ENCODE data around the gene NYNRIN. TPM values are rescaled to one million over a fixed set of nuclear protein-coding genes. Genes with fewer than 3 reads are reported as not detected.
"Not testable (repeated sequence)": the region's sequence is repeated elsewhere in the genome, so short reads cannot be mapped to it uniquely, and the experiment has no call there.

The NYNRIN gene
- total RNA-seq, 1 experiment from 2014 or later: 3.6 TPM

GRCh38 chr14:24366721-24367513, 31.9 kb upstream of the NYNRIN start:
- Histone ChIP-seq H3K36me3 (replicated peaks; ENCODE audit: control insufficient read depth, insufficient read depth, low read length) (no peaks in the 10 kb centered on the region), H3K27me3 (ENCODE audit: control insufficient read depth, insufficient read depth, low read length) (peaks cover 14% of the 10 kb centered on the region), H3K4me3 (ENCODE audit: insufficient read depth, low read depth, low read length) (peak overlapping the region; percentile 62)
- peak; percentile 87 for DNase-seq

- Histone ChIP-seq H3K36me3 (replicated peaks; ENCODE audit: control insufficient read depth, insufficient read depth, low read length) (no peaks in the 10 kb centered on the region), H3K4me3 (ENCODE audit: insufficient read depth, low read depth, low read length) (peak within 1 kb of the TSS; percentile 69), H3K27me3 (ENCODE audit: control insufficient read depth, insufficient read depth, low read length) (peaks cover 12% of the 10 kb centered on the region)
- peak; percentile 93 for DNase-seq
Measured at GRCh38 chr14:24367514-24368211, 31.1 kb upstream of the NYNRIN start, which contains the start of gene NFATC4. NFATC4 (plus strand) TSS chr14:24368184; CDS start chr14:24368341, 157 bp downstream.

GRCh38 chr14:24368212-24368561, 30.6 kb upstream of the NYNRIN start:
- H3K36me3 ChIP-seq (replicated peaks; ENCODE audit: control insufficient read depth, insufficient read depth, low read length): peaks cover 2% of the 10 kb centered on the region; the same call in 1 of the 2 replicates
- H3K4me3 ChIP-seq (ENCODE audit: insufficient read depth, low read depth, low read length): peak overlapping the region; percentile 69
- H3K27me3 ChIP-seq (ENCODE audit: control insufficient read depth, insufficient read depth, low read length): peaks cover 12% of the 10 kb centered on the region
- DNase-seq: peak; percentile 85

- peak; percentile 96 for DNase-seq
- peak overlapping the region; percentile 69 for H3K4me3 ChIP-seq (ENCODE audit: insufficient read depth, low read depth, low read length)
- H3K27me3 ChIP-seq (ENCODE audit: control insufficient read depth, insufficient read depth, low read length): peaks cover 12% of the 10 kb centered on the region
- peaks cover 3% of the 10 kb centered on the region; the same call in 1 of the 2 replicates for H3K36me3 ChIP-seq (replicated peaks; ENCODE audit: control insufficient read depth, insufficient read depth, low read length)
Measured at GRCh38 chr14:24368562-24369252, 30.1 kb upstream of the NYNRIN start.

- Histone ChIP-seq H3K4me3 (ENCODE audit: insufficient read depth, low read depth, low read length) (no peak overlapping the region; the same call in 1 of the 2 replicates), H3K36me3 (replicated peaks; ENCODE audit: control insufficient read depth, insufficient read depth, low read length) (peaks cover 3% of the 10 kb centered on the region; the same call in 1 of the 2 replicates), H3K27me3 (ENCODE audit: control insufficient read depth, insufficient read depth, low read length) (peaks cover 12% of the 10 kb centered on the region)
- no peak for DNase-seq
Measured at GRCh38 chr14:24369463-24369862, 29.3 kb upstream of the NYNRIN start.

- no peak for DNase-seq
- Histone ChIP-seq H3K4me3 (ENCODE audit: insufficient read depth, low read depth, low read length) (no peak overlapping the region), H3K36me3 (replicated peaks; ENCODE audit: control insufficient read depth, insufficient read depth, low read length) (peaks cover 3% of the 10 kb centered on the region; the same call in 1 of the 2 replicates), H3K27me3 (ENCODE audit: control insufficient read depth, insufficient read depth, low read length) (peaks cover 12% of the 10 kb centered on the region)
Measured at GRCh38 chr14:24369907-24370687, 28.7 kb upstream of the NYNRIN start.

- DNase-seq: no peak
- Histone ChIP-seq H3K36me3 (replicated peaks; ENCODE audit: control insufficient read depth, insufficient read depth, low read length) (peaks cover 3% of the 10 kb centered on the region; the same call in 1 of the 2 replicates), H3K27me3 (ENCODE audit: control insufficient read depth, insufficient read depth, low read length) (peaks cover 12% of the 10 kb centered on the region), H3K4me3 (ENCODE audit: insufficient read depth, low read depth, low read length) (no peak overlapping the region)
Measured at GRCh38 chr14:24370748-24371147, 28.1 kb upstream of the NYNRIN start.

GRCh38 chr14:24371605-24372004, 27.2 kb upstream of the NYNRIN start:
- H3K36me3 ChIP-seq (replicated peaks; ENCODE audit: control insufficient read depth, insufficient read depth, low read length); H3K27me3 ChIP-seq (ENCODE audit: control insufficient read depth, insufficient read depth, low read length); DNase-seq; H3K4me3 ChIP-seq (ENCODE audit: insufficient read depth, low read depth, low read length): not testable (repeated sequence)

- Histone ChIP-seq H3K36me3 (replicated peaks; ENCODE audit: control insufficient read depth, insufficient read depth, low read length) (peaks cover 4% of the 10 kb centered on the region; the same call in 1 of the 2 replicates), H3K27me3 (ENCODE audit: control insufficient read depth, insufficient read depth, low read length) (peaks cover 7% of the 10 kb centered on the region; the same call in 1 of the 2 replicates), H3K4me3 (ENCODE audit: insufficient read depth, low read depth, low read length) (no peak overlapping the region)
- no peak for DNase-seq
Measured at GRCh38 chr14:24372701-24373416, 25.9 kb upstream of the NYNRIN start.

GRCh38 chr14:24376448-24377070, 22.2 kb upstream of the NYNRIN start:
- DNase-seq: peak; percentile 94
- Histone ChIP-seq H3K36me3 (replicated peaks; ENCODE audit: control insufficient read depth, insufficient read depth, low read length) (peaks cover 4% of the 10 kb centered on the region; the same call in 1 of the 2 replicates), H3K27me3 (ENCODE audit: control insufficient read depth, insufficient read depth, low read length) (no peaks in the 10 kb centered on the region), H3K4me3 (ENCODE audit: insufficient read depth, low read depth, low read length) (peak overlapping the region; percentile 31)

- Histone ChIP-seq H3K36me3 (replicated peaks; ENCODE audit: control insufficient read depth, insufficient read depth, low read length) (peaks cover 4% of the 10 kb centered on the region; the same call in 1 of the 2 replicates), H3K4me3 (ENCODE audit: insufficient read depth, low read depth, low read length) (no peak overlapping the region), H3K27me3 (ENCODE audit: control insufficient read depth, insufficient read depth, low read length) (no peaks in the 10 kb centered on the region)
- DNase-seq: peak; percentile 41
Measured at GRCh38 chr14:24377126-24377525, 21.7 kb upstream of the NYNRIN start.

GRCh38 chr14:24377657-24378056, 21.1 kb upstream of the NYNRIN start:
- Histone ChIP-seq H3K36me3 (replicated peaks; ENCODE audit: control insufficient read depth, insufficient read depth, low read length) (peaks cover 4% of the 10 kb centered on the region; the same call in 1 of the 2 replicates), H3K27me3 (ENCODE audit: control insufficient read depth, insufficient read depth, low read length) (no peaks in the 10 kb centered on the region), H3K4me3 (ENCODE audit: insufficient read depth, low read depth, low read length) (no peak overlapping the region)
- DNase-seq: peak; percentile 40

- Histone ChIP-seq H3K36me3 (replicated peaks; ENCODE audit: control insufficient read depth, insufficient read depth, low read length) (peaks cover 2% of the 10 kb centered on the region; the same call in 1 of the 2 replicates), H3K4me3 (ENCODE audit: insufficient read depth, low read depth, low read length) (no peak overlapping the region), H3K27me3 (ENCODE audit: control insufficient read depth, insufficient read depth, low read length) (no peaks in the 10 kb centered on the region)
- no peak for DNase-seq
Measured at GRCh38 chr14:24378327-24378726, 20.5 kb upstream of the NYNRIN start.
